Suprapubic skin (tissue), 3 donors: ENCODE results near the gene C4BPB.

ENCODE experiments used
- EP300 ChIP-seq: sonication (generic); formaldehyde crosslinking; IDR thresholded peaks from one replicate; pipeline ENCODE4 v1.6.1; 2017; ENCODE audit warnings: antibody characterized with exemption
- POLR2A ChIP-seq, 2 donors: fragments of 450-650 bp; IDR thresholded peaks; one replicate each; pipeline ENCODE4 v1.6.1; 2017; ENCODE audit warnings: antibody characterized with exemption in 2 of 2, mild to moderate bottlenecking in 2 of 2, moderate library complexity in 2 of 2
- TF ChIP-seq, protein P1 (sequence below), 2 donors: fragments of 200-600 bp in 1 of 2; fragments of 450-650 bp in 1 of 2; sonication (generic) in 1 of 2; IDR thresholded peaks; one replicate each; pipeline ENCODE4 v1.5.1; 2016 to 2019; ENCODE audit warnings: antibody characterized with exemption in 2 of 2, mild to moderate bottlenecking in 1 of 2, moderate library complexity in 1 of 2

DNA sequence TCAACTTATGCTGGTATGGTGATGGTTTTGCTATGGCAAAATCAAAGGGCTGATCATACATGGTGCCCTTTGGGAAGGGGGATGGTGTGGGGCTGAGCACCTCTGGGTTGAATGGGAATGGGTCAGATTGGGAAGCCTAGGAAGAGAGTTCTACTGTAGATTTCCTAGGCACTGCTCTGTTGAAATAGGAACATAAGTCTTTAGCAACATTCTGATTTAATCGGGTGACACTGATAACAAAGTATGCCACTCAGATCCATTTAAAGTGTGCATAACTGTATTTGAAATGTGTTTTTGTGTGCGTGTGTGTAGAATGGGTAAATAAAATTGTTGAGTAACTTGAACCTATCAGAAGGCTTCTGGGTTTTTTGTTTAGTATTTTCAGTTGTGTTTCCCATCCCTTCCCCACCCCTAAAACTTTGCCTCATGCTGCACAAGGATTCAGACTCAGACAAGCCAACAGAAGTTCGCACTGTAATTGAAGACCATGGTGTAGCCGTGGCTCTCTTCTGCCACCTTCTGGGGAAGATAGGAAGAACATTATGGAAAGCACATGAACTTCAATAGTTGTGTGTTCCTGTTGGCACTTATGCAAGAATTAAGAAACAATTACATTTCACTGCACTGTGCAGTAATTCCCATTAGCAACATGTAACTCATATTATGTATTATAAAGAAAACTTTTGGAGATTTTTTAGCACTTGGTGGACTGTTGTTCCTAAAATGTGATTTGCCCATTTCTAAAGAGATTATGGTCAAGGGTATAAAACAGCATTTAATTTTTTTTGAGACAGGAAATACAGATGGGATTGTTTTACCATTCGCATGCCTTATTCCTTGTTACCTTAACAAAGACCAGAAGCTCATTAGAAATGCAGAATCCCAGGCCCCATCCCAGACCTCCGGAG is 10.9 kb upstream of the C4BPB start:
- TF ChIP-seq, protein P1, sequence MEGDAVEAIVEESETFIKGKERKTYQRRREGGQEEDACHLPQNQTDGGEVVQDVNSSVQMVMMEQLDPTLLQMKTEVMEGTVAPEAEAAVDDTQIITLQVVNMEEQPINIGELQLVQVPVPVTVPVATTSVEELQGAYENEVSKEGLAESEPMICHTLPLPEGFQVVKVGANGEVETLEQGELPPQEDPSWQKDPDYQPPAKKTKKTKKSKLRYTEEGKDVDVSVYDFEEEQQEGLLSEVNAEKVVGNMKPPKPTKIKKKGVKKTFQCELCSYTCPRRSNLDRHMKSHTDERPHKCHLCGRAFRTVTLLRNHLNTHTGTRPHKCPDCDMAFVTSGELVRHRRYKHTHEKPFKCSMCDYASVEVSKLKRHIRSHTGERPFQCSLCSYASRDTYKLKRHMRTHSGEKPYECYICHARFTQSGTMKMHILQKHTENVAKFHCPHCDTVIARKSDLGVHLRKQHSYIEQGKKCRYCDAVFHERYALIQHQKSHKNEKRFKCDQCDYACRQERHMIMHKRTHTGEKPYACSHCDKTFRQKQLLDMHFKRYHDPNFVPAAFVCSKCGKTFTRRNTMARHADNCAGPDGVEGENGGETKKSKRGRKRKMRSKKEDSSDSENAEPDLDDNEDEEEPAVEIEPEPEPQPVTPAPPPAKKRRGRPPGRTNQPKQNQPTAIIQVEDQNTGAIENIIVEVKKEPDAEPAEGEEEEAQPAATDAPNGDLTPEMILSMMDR (IDR thresholded peaks at IDR 0.05) = peak; percentile 79 to 87
- TF ChIP-seq EP300 (no peak), POLR2A (IDR thresholded peaks at IDR 0.05) (no peak)
